ENCODE data around the gene CHST15. TPM values are rescaled to one million over a fixed set of nuclear protein-coding genes. Genes with fewer than 3 reads are reported as not detected.

CHST15 gene
- total RNA-seq, 1 donor from 2014 or later = 36.5 TPM

DNA sequence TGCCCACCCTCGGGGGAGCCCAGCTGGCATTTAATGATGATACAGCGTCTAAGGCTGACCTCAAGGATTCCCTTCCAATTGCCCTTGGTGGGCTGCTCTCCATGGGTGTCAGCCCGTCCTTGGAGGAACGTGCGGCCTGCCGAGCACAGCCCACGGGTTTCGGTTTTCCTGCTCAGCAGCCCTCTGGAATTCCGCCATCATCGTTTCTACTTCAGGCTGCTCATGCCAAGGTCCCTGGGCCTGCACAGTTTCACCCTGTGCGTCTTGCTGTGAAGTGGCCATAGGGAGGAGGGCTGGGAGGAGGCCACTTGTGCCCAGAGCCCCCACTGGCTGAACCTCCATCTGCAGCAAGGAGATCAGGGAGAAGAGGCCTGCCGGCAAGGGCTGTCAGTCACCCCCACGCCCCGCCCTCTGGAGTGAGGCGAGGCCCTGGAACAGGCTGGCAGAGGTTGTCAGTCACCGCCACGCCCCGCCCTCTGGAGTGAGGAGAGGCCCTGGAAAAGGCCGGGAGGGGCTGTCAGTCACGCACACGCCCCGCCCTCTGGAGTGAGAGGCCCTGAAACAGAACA lies 82.8 kb downstream of the CHST15 start:
- Histone ChIP-seq H3K36me3 (peaks cover 61% of the 10 kb centered on the region), H3K27me3 (ENCODE audit: low read depth) (no peaks in the 10 kb centered on the region), H3K9me3 (no peaks in the 10 kb centered on the region), H3K4me3 (no peak overlapping the region), H3K4me1 (no peaks in the 10 kb centered on the region), H3K27ac (no peak overlapping the region)
- TF ChIP-seq, protein P1, sequence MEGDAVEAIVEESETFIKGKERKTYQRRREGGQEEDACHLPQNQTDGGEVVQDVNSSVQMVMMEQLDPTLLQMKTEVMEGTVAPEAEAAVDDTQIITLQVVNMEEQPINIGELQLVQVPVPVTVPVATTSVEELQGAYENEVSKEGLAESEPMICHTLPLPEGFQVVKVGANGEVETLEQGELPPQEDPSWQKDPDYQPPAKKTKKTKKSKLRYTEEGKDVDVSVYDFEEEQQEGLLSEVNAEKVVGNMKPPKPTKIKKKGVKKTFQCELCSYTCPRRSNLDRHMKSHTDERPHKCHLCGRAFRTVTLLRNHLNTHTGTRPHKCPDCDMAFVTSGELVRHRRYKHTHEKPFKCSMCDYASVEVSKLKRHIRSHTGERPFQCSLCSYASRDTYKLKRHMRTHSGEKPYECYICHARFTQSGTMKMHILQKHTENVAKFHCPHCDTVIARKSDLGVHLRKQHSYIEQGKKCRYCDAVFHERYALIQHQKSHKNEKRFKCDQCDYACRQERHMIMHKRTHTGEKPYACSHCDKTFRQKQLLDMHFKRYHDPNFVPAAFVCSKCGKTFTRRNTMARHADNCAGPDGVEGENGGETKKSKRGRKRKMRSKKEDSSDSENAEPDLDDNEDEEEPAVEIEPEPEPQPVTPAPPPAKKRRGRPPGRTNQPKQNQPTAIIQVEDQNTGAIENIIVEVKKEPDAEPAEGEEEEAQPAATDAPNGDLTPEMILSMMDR (IDR thresholded peaks at IDR 0.05) = no peak
- peak; percentile 42 to 47 for ATAC-seq
- DNase-seq = peak; percentile 45
- intact Hi-C loops (cut with DNase I) = no loop called here

- TF ChIP-seq, protein P1 (IDR thresholded peaks at IDR 0.05) = no peak
- Histone ChIP-seq H3K4me1 (no peaks in the 10 kb centered on the region), H3K36me3 (peaks cover 67% of the 10 kb centered on the region), H3K4me3 (no peak overlapping the region), H3K9me3 (no peaks in the 10 kb centered on the region), H3K27ac (no peak overlapping the region), H3K27me3 (ENCODE audit: low read depth) (no peaks in the 10 kb centered on the region)
- intact Hi-C loops (cut with DNase I) = no loop called here
- DNase-seq = peak; percentile 10
- ATAC-seq = no peak
These were observed 83.4 kb downstream of the CHST15 start for GRCh38 chr10:124010024-124010423.

GRCh38 chr10:124009231-124010015 lies 84.0 kb downstream of the CHST15 start:
- DNase-seq = no peak

DNA sequence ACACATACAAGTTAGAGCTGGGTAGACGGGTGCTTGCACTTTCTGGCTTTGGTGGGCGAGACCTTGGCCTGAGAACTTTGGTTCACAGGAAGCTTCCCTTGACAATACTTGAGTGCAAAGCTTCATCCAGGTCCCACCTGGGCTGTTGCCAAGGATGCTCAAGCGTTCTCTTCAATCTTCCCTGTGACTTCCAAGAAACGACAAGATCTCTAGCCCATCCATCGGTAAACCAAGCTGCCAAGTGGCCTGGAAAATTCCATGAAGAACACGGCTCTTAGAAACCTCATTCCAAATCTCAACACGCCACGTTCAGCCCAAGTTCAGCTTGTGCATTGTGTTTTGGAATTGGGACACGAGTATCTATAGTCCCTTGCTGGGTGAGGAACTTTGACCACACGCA lies 84.7 kb downstream of the CHST15 start:
- Histone ChIP-seq H3K4me1 (no peaks in the 10 kb centered on the region), H3K9me3 (no peaks in the 10 kb centered on the region), H3K27me3 (ENCODE audit: low read depth) (no peaks in the 10 kb centered on the region), H3K36me3 (peaks cover 67% of the 10 kb centered on the region), H3K27ac (no peak overlapping the region), H3K4me3 (no peak overlapping the region)
- intact Hi-C loops (cut with DNase I) = no loop called here
- no peak for DNase-seq
- ATAC-seq = no peak
- TF ChIP-seq, protein P1 (IDR thresholded peaks at IDR 0.05) = no peak

More at GRCh38 chr10:124009231-124010015, 84.0 kb downstream of the CHST15 start:
- intact Hi-C loops (cut with DNase I) = no loop called here
- peak in 1 of 2 donors; percentile 20 for ATAC-seq
- no peaks in the 10 kb centered on the region for H3K4me1 ChIP-seq
- TF ChIP-seq, protein P1 (IDR thresholded peaks at IDR 0.05) = no peak
- no peaks in the 10 kb centered on the region for H3K27me3 ChIP-seq (ENCODE audit: low read depth)
- peaks cover 67% of the 10 kb centered on the region for H3K36me3 ChIP-seq
- H3K27ac ChIP-seq = no peak overlapping the region
- no peak overlapping the region for H3K4me3 ChIP-seq
- H3K9me3 ChIP-seq = no peaks in the 10 kb centered on the region

DNA sequence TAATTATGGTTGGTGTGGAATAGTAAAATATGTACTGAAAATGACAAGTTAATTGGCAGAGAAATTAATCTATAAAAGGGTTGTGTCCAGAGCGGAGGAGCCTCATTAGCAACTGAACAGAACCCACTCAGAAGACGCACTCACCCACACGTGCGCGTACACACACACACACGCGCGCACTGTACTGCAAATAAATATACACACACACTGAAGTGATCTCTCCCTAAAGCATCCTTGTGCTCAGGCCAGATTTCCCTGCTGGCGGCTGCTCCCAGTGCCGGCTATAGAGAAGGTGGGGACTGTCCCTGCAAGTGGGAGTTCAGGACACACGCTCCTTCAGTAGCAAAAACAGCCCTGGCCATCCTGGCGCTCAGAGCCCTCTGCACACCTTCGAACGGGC lies 85.2 kb downstream of the CHST15 start:
- intact Hi-C loops (cut with DNase I) = no loop called here
- Histone ChIP-seq H3K27me3 (ENCODE audit: low read depth) (no peaks in the 10 kb centered on the region), H3K9me3 (no peaks in the 10 kb centered on the region), H3K36me3 (peaks cover 67% of the 10 kb centered on the region), H3K4me1 (no peaks in the 10 kb centered on the region), H3K4me3 (no peak overlapping the region), H3K27ac (no peak overlapping the region)
- TF ChIP-seq, protein P1 (IDR thresholded peaks at IDR 0.05) = no peak
- DNase-seq = no peak
- no peak for ATAC-seq
